GM21825 (cell line): ENCODE measurements around the gene MTSS2.

ENCODE experiments used
- ATAC-seq: cut with Tn5 transposase; IDR thresholded peaks from one replicate; pipeline ENCODE4 v1.9.1; 2021; ENCODE audit warnings: mild to moderate bottlenecking, moderate library complexity; ENCODE audit not compliant: unreplicated experiment

MTSS2 gene, protein sequence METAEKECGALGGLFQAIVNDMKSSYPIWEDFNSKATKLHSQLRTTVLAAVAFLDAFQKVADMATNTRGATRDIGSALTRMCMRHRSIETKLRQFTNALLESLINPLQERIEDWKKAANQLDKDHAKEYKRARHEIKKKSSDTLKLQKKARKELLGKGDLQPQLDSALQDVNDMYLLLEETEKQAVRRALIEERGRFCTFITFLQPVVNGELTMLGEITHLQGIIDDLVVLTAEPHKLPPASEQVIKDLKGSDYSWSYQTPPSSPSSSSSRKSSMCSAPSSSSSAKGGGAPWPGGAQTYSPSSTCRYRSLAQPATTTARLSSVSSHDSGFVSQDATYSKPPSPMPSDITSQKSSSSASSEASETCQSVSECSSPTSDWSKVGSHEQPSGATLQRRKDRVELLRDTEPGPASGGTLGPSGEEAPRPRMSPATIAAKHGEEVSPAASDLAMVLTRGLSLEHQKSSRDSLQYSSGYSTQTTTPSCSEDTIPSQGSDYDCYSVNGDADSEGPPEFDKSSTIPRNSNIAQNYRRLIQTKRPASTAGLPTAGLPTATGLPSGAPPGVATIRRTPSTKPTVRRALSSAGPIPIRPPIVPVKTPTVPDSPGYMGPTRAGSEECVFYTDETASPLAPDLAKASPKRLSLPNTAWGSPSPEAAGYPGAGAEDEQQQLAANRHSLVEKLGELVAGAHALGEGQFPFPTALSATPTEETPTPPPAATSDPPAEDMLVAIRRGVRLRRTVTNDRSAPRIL

GRCh38 chr16:70685938-70686375, at the start of gene MTSS2:
Gene MTSS2, minus strand, starts transcription at chr16:70686053. Its CDS starts 262 bp downstream, at chr16:70685791.
- no peak for ATAC-seq

GRCh38 chr16:70735141-70735979, 49.5 kb upstream of the MTSS2 start:
- no peak for ATAC-seq

GRCh38 chr16:70734522-70735095, 48.8 kb upstream of the MTSS2 start:
- no peak for ATAC-seq

GRCh38 chr16:70730944-70731343, 45.1 kb upstream of the MTSS2 start:
- ATAC-seq, result no peak

- ATAC-seq, result no peak
These were observed 44.2 kb upstream of the MTSS2 start for GRCh38 chr16:70730031-70730430.

DNA sequence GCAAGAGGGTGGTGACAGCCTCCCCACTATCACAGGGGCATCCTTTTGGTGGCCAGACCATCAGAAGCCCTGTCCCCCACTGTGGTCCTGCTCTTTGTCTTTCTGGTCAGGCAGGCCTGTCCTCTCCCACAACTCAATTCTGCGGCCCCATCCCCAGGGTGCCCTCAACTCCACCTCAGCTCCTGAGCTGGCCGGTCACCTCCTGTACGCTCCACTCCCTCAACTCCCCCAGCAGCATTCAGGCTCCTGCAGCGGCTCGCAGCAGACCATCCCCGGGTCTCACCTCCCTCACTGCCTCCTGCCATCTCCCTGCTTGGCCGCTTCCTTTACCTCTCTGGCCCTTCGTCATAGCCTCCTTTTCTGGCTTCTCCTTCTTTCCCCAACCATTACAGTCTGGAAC, 43.4 kb upstream of the MTSS2 start:
- ATAC-seq, result no peak

GRCh38 chr16:70728150-70728549, 42.3 kb upstream of the MTSS2 start:
- no peak for ATAC-seq

GRCh38 chr16:70726892-70727361, 41.1 kb upstream of the MTSS2 start:
- no peak for ATAC-seq

- no peak for ATAC-seq
These were observed 40.3 kb upstream of the MTSS2 start for GRCh38 chr16:70725912-70726828.

DNA sequence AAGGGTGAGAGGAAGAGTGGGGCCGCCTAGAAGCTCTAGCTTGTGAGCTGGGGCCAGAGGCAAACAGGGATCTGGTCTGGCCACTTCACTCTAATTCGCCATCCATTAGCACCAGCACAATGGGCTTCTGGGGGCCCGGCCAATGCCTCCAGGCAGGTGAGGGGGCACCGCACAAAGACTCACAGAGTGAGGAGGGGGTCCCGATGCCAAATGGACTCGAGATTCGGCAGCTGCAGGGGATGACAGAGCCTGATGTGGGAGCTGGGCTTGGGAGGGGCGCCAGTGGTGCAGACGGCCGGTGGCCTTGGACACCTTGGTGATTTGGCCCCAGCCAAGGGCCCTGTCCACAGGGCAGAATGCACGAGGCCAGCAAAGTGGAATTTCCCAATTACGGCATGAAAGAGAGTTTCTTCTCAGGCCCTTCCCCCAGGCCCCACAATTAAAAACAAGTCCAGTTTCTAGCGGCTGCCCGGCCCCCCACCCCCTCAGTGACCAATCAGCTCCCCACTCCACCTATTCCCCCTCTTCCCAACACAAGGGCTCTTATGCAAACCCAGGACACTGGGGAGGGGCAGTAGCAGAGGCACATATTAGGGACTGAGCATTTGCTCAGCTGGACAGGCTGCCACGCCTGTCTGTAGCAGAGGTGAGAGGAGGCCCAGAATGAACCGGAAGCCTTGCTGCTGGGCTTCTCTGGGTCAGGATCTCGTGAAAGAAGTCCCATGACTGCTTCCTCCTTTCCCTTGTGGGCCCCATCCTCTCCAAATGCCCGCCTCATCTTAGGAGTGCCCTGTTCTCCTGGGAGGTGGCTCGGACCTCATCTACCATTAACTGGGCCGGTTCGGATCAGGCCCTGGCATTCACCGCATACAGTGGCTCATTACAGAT, 39.4 kb upstream of the MTSS2 start:
- ATAC-seq, result no peak

DNA sequence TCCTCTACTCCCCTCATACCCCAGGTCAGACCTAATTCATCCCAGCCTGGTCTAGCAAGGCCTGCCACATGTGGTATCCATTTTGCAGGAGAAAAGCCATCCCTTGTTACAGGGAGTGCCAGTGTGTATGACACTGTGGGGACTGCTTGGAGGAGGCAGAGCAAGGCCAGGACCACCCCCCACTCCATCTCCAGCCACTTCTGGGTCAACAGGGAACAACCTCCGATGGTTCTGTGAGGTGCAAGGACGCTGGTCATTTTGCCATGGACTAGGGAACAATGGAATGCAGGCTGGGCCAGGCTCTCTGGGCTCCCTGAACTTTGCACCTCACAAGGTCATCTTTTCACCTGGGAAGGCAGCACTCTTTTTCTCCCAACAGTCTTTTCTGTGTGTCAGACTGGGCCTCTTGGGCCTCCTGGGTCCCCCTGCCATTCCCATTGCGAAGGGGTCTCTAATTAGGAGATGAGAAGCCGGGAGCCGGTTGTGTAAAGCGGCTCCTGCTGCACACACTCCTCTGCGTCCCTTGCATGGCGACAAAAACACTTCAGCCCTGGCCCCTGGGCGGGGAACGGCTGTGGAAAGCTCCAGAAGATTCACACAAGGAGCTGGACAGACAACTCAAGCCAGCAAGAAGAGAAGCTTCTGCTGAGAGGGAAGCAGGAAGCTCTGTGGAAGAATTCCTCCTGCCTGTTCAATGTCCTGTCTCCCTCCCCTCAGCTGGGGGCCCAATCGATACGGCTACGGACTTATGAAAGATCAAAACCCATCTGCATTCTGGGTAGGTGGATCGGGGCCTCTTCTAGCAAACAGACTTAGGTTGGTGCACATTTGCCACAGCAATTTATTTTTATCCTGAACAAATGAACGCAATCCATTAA, 38.5 kb upstream of the MTSS2 start:
- ATAC-seq, result no peak

- ATAC-seq, result no peak
These were observed 37.9 kb upstream of the MTSS2 start for GRCh38 chr16:70723740-70724145.

DNA sequence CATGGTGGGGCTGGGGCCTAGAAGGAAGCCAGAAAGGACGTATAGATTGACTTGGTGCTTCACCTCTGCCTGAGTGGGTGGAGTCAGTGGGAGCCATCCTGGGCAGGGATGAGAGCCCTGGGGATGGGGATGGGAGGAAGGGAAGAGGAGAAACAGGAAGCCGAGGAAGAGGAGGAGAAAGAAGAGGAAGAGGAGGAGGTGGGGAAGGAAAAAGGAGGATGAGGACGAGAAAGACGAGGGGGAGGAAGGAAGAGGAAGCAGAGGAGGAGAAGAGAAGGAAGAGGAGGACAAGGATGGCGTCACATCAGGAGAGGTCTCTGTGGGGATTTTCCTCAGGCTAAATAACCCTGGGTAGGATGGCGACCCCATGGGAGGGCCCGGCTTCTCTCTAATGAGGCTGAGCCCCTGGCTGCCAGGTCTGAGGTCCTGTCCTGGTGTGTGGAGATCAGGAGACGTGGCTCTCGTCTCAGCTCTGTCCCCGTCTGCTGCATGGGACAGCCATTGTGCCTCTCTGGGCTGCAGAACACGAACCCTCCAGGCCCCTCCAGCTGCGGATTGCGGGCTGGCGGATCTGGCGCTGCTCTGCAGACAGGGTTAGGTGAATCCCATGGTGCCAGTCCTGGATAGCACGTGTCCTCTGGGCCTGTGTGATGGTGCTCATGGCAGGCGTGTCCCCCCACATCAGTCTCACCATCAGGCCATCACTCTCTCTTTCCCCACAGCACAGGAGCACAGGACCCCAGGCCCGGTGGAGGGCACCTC, 35.5 kb upstream of the MTSS2 start:
- ATAC-seq, result no peak

- ATAC-seq, result no peak
These were observed 34.8 kb upstream of the MTSS2 start for GRCh38 chr16:70720425-70721201.

DNA sequence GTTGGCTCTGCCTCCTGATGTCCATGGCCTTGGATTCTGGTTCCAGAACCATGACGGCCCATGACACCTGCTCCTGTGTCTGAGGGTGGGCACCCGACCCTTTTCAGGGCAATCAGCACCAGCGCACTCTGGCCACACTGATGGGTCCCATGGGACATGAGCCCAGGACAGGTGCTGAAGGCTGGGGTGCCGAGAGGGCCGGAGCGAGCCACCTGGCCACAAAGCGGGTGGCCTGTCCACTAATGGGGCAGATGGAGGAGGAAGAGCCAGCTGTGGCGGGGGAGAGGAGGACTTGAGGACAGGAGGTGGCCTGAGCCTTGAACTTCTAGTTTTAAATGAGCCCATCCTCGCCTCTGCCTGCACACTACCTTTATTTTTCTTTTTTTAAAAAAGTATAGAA, 31.2 kb upstream of the MTSS2 start:
- no peak for ATAC-seq

DNA sequence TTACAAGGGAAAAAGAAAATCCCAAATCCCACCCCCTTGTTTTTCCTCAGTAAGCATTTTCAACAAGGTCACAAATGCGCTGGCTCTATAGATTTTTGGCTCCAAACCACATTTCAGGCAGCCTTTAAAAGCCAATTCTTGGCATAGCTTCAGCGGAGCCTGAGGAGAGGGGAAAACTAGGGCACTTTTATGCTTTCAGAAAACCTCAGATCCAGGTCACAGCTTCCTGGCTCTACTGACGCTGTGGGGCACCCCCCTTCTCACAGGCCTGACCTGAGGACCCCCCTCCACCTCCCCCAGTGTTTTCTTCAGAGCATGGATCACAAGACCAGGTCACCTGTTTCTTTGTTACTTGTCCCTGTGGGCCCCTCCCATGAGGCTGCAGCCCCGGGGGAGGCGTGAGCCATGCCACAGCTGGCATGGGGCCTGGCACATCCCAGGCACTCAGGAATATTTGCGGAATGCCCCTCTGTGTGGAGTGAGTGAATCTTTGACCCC, 30.1 kb upstream of the MTSS2 start:
- ATAC-seq, result no peak
